GM23338 (cell line): Measurements from ENCODE around the gene DHRSX. TPM values are rescaled to one million over a fixed set of nuclear protein-coding genes. Genes with fewer than 3 reads are reported as not detected.

ENCODE experiments used
- ATAC-seq: fragments of 200-7000 bp; cut with Tn5 transposase; 3 replicates; pipeline ENCODE4 v1.9.1; 2020
- DNase-seq: peaks from one replicate; pipeline ENCODE4 v3.0.0-alpha.2; 2015; ENCODE audit warnings: low spot score
- H2AFZ ChIP-seq: fragments of 200-600 bp; sonication (generic); 2 replicates; pipeline ENCODE4 v1.8.0; 2016; ENCODE audit warnings: antibody characterized with exemption, mild to moderate bottlenecking, moderate library complexity
- H3F3A ChIP-seq: fragments of 200-600 bp; sonication (generic); replicated peaks from 2 replicates; pipeline ENCODE4 v1.8.0; 2017; ENCODE audit warnings: antibody characterized with exemption, mixed run types, low read depth
- H3K27ac ChIP-seq: fragments of 200-600 bp; sonication (generic); 2 replicates; pipeline ENCODE4 v1.6.1; 2016; ENCODE audit warnings: low read depth
- H3K27me3 ChIP-seq: fragments of 200-600 bp; sonication (generic); 2 replicates; pipeline ENCODE4 v1.8.0; 2016; ENCODE audit warnings: mild to moderate bottlenecking, mixed run types, moderate library complexity; ENCODE audit not compliant: insufficient read depth
- H3K36me3 ChIP-seq: fragments of 200-600 bp; sonication (generic); 2 replicates; pipeline ENCODE4 v1.8.0; 2016; ENCODE audit warnings: mild to moderate bottlenecking; ENCODE audit not compliant: insufficient read depth
- H3K4me1 ChIP-seq: fragments of 200-600 bp; sonication (generic); 2 replicates; pipeline ENCODE4 v1.8.0; 2016; ENCODE audit warnings: mild to moderate bottlenecking, moderate library complexity; ENCODE audit not compliant: insufficient read depth
- H3K4me2 ChIP-seq: fragments of 200-600 bp; sonication (generic); 2 replicates; pipeline ENCODE4 v1.7.1; 2017; ENCODE audit warnings: mixed run types
- H3K4me3 ChIP-seq: fragments of 200-600 bp; sonication (generic); 2 replicates; pipeline ENCODE4 v1.6.1; 2016; ENCODE audit warnings: mixed run types
- H3K79me2 ChIP-seq: fragments of 200-600 bp; sonication (generic); replicated peaks from 2 replicates; pipeline ENCODE4 v1.8.0; 2017; ENCODE audit warnings: mild to moderate bottlenecking; ENCODE audit not compliant: insufficient read depth
- H3K9me2 ChIP-seq: fragments of 200-600 bp; sonication (generic); 2 replicates; pipeline ENCODE4 v1.8.0; 2017; ENCODE audit not compliant: insufficient read depth
- H4K20me1 ChIP-seq: fragments of 200-600 bp; sonication (generic); replicated peaks from 2 replicates; pipeline ENCODE4 v1.8.0; 2017; ENCODE audit warnings: mild to moderate bottlenecking; ENCODE audit not compliant: insufficient read depth
- H3K27ac Mint-ChIP-seq: 2 replicates; pipeline ENCODE4 v1.8.0; 2020; ENCODE audit warnings: inconsistent platforms, mild to moderate bottlenecking, moderate library complexity, mixed read lengths
- H3K27me3 Mint-ChIP-seq: 3 replicates; pipeline ENCODE4 v1.8.0; 2022; ENCODE audit warnings: low read depth, mild to moderate bottlenecking, moderate library complexity, mixed read lengths, inconsistent platforms; ENCODE audit not compliant: insufficient read depth, poor library complexity
- H3K36me3 Mint-ChIP-seq: 3 replicates; pipeline ENCODE4 v1.8.0; 2021; ENCODE audit warnings: low read depth, mild to moderate bottlenecking, inconsistent platforms, moderate library complexity, mixed read lengths
- H3K4me1 Mint-ChIP-seq: 3 replicates; pipeline ENCODE4 v1.8.0; 2020; ENCODE audit warnings: mild to moderate bottlenecking, inconsistent platforms, mixed read lengths
- H3K4me3 Mint-ChIP-seq: 3 replicates; pipeline ENCODE4 v1.8.0; 2021; ENCODE audit warnings: moderate library complexity, mild to moderate bottlenecking, inconsistent platforms, mixed read lengths
- H3K9me3 Mint-ChIP-seq: 3 replicates; pipeline ENCODE4 v1.8.0; 2020; ENCODE audit warnings: moderate library complexity, mild to moderate bottlenecking, inconsistent platforms, mixed read lengths
- CREB1 ChIP-seq: fragments of 250-450 bp; sonication (Bioruptor Pico); IDR thresholded peaks from 2 replicates; pipeline ENCODE4 v1.5.0; 2020; ENCODE audit warnings: low read depth, mild to moderate bottlenecking, moderate library complexity
- EZH2 ChIP-seq: fragments of 200-600 bp; sonication (generic); IDR thresholded peaks from one replicate; pipeline ENCODE4 v1.8.0; 2017; ENCODE audit warnings: antibody characterized with exemption, mild to moderate bottlenecking, low read depth; ENCODE audit not compliant: unreplicated experiment
- EZH2phosphoT487 ChIP-seq: fragments of 200-600 bp; sonication (generic); IDR thresholded peaks from one replicate; pipeline ENCODE4 v1.8.1; 2018; ENCODE audit warnings: antibody characterized with exemption; ENCODE audit not compliant: unreplicated experiment
- JUNB ChIP-seq: IDR thresholded peaks from one replicate; pipeline ENCODE4 v1.6.1; 2016; ENCODE audit warnings: antibody characterized with exemption; ENCODE audit not compliant: unreplicated experiment
- NANOG ChIP-seq: IDR thresholded peaks from 2 replicates; pipeline ENCODE4 v1.6.1; 2016; ENCODE audit warnings: antibody characterized with exemption, borderline replicate concordance
- POLR2AphosphoS5 ChIP-seq: IDR thresholded peaks from 2 replicates; pipeline ENCODE4 v1.6.1; 2016; ENCODE audit warnings: antibody characterized with exemption, low read depth
- STAT1 ChIP-seq: IDR thresholded peaks from one replicate; pipeline ENCODE4 v1.6.1; 2016; ENCODE audit warnings: antibody characterized with exemption; ENCODE audit not compliant: unreplicated experiment
- ZNF114 ChIP-seq: fragments of 250-450 bp; sonication (Bioruptor Pico); IDR thresholded peaks from 2 replicates; pipeline ENCODE4 v1.5.0; 2020; ENCODE audit warnings: mild to moderate bottlenecking, moderate library complexity
- ZNF331 ChIP-seq: fragments of 250-450 bp; sonication (Bioruptor Pico); IDR thresholded peaks from 2 replicates; pipeline ENCODE4 v1.5.0; 2020; ENCODE audit warnings: low read depth, mild to moderate bottlenecking, moderate library complexity
- polyA plus RNA-seq: library from polyadenylated mRNA; unstranded; fragments of >200 nt; fragmentation: Nextera tagmentation; extraction: Ambion mirVana; gene quantifications from 2 replicates; pipeline ENCODE4 v1.2.1, GENCODE V29; 2016
- total RNA-seq: library from RNA; depleted of rRNA; stranded (reverse); fragments of >200 nt; shearing (Covaris generic); gene quantifications from 2 replicates; pipeline ENCODE4 v1.2.3, GENCODE V29; 2014
- TF ChIP-seq, protein P1 (sequence below), 2 experiments: fragments of 200-600 bp in 1 of 2; sonication (generic) in 1 of 2; conservative IDR thresholded peaks; 2 replicates each; pipeline versions ENCODE4 v1.5.1 to v1.6.1; 2016 to 2017; ENCODE audit warnings: antibody characterized with exemption in 2 of 2, low read depth in 2 of 2, mild to moderate bottlenecking in 2 of 2, moderate library complexity in 1 of 2
- TF ChIP-seq, protein P2 (sequence below): fragments of 250-450 bp; sonication (Bioruptor Pico); IDR thresholded peaks from 2 replicates; pipeline ENCODE4 v1.5.0; 2020; ENCODE audit warnings: mild to moderate bottlenecking, moderate library complexity
- TF ChIP-seq, protein P3 (sequence below): IDR thresholded peaks from one replicate; pipeline ENCODE4 v1.6.1; 2018; ENCODE audit warnings: antibody characterized with exemption; ENCODE audit not compliant: unreplicated experiment
- TF ChIP-seq, protein P4 (sequence below): IDR thresholded peaks from 2 replicates; pipeline ENCODE4 v1.6.1; 2016; ENCODE audit warnings: antibody characterized with exemption

Gene DHRSX
- total and polyA plus RNA-seq, 2 experiments from 2014 or later = 33.9 to 43.0 TPM

DNA sequence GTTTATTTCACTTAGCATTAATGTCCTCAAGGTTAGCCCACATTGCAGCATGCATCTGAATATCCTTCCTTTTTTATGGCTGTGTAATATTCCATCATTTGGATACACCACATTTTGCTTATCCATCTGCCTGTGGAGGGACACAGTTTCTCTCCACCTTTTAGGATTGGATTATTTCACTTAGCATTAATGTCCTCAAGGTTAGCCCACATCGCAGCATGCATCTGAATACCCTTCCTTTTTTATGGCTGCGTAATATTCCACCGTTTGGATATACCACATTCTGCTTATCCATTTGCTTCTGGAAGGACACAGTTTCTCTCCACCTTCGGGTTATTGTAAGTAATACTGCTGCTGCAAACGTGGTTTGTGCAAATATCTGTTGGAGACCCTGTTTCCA, 110.0 kb downstream of the DHRSX start:
- Mint-ChIP-seq H3K4me1 (no peaks in the 10 kb centered on the region; the same call in 1 of the 3 replicates), H3K27me3 (peaks cover 4% of the 10 kb centered on the region), H3K27ac (no peak overlapping the region), H3K9me3 (peaks cover 25% of the 10 kb centered on the region), H3K4me3 (no peak overlapping the region), H3K36me3 (peaks cover 62% of the 10 kb centered on the region)
- Histone ChIP-seq H3K4me2 (no peak overlapping the region), H3K27me3 (no peaks in the 10 kb centered on the region), H3K79me2 (no peaks in the 10 kb centered on the region; the same call in 1 of the 2 replicates), H2AFZ (no peak overlapping the region), H3K27ac (no peak overlapping the region), H3K36me3 (peaks cover 12% of the 10 kb centered on the region), H4K20me1 (no peaks in the 10 kb centered on the region; the same call in 1 of the 2 replicates), H3F3A (no peaks in the 10 kb centered on the region), H3K4me1 (0 out of 2 replicates have a peak, but pooled peaks cover 3% of the 10 kb centered on the region), H3K4me3 (no peak overlapping the region), H3K9me2 (no peaks in the 10 kb centered on the region)
- DNase-seq (no peak), ATAC-seq (no peak)
- TF ChIP-seq, protein P1, sequence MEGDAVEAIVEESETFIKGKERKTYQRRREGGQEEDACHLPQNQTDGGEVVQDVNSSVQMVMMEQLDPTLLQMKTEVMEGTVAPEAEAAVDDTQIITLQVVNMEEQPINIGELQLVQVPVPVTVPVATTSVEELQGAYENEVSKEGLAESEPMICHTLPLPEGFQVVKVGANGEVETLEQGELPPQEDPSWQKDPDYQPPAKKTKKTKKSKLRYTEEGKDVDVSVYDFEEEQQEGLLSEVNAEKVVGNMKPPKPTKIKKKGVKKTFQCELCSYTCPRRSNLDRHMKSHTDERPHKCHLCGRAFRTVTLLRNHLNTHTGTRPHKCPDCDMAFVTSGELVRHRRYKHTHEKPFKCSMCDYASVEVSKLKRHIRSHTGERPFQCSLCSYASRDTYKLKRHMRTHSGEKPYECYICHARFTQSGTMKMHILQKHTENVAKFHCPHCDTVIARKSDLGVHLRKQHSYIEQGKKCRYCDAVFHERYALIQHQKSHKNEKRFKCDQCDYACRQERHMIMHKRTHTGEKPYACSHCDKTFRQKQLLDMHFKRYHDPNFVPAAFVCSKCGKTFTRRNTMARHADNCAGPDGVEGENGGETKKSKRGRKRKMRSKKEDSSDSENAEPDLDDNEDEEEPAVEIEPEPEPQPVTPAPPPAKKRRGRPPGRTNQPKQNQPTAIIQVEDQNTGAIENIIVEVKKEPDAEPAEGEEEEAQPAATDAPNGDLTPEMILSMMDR (conservative IDR thresholded peaks at IDR 0.05; ENCODE audit: low read depth in 2 of 2) = no peak
- TF ChIP-seq, protein P2, sequence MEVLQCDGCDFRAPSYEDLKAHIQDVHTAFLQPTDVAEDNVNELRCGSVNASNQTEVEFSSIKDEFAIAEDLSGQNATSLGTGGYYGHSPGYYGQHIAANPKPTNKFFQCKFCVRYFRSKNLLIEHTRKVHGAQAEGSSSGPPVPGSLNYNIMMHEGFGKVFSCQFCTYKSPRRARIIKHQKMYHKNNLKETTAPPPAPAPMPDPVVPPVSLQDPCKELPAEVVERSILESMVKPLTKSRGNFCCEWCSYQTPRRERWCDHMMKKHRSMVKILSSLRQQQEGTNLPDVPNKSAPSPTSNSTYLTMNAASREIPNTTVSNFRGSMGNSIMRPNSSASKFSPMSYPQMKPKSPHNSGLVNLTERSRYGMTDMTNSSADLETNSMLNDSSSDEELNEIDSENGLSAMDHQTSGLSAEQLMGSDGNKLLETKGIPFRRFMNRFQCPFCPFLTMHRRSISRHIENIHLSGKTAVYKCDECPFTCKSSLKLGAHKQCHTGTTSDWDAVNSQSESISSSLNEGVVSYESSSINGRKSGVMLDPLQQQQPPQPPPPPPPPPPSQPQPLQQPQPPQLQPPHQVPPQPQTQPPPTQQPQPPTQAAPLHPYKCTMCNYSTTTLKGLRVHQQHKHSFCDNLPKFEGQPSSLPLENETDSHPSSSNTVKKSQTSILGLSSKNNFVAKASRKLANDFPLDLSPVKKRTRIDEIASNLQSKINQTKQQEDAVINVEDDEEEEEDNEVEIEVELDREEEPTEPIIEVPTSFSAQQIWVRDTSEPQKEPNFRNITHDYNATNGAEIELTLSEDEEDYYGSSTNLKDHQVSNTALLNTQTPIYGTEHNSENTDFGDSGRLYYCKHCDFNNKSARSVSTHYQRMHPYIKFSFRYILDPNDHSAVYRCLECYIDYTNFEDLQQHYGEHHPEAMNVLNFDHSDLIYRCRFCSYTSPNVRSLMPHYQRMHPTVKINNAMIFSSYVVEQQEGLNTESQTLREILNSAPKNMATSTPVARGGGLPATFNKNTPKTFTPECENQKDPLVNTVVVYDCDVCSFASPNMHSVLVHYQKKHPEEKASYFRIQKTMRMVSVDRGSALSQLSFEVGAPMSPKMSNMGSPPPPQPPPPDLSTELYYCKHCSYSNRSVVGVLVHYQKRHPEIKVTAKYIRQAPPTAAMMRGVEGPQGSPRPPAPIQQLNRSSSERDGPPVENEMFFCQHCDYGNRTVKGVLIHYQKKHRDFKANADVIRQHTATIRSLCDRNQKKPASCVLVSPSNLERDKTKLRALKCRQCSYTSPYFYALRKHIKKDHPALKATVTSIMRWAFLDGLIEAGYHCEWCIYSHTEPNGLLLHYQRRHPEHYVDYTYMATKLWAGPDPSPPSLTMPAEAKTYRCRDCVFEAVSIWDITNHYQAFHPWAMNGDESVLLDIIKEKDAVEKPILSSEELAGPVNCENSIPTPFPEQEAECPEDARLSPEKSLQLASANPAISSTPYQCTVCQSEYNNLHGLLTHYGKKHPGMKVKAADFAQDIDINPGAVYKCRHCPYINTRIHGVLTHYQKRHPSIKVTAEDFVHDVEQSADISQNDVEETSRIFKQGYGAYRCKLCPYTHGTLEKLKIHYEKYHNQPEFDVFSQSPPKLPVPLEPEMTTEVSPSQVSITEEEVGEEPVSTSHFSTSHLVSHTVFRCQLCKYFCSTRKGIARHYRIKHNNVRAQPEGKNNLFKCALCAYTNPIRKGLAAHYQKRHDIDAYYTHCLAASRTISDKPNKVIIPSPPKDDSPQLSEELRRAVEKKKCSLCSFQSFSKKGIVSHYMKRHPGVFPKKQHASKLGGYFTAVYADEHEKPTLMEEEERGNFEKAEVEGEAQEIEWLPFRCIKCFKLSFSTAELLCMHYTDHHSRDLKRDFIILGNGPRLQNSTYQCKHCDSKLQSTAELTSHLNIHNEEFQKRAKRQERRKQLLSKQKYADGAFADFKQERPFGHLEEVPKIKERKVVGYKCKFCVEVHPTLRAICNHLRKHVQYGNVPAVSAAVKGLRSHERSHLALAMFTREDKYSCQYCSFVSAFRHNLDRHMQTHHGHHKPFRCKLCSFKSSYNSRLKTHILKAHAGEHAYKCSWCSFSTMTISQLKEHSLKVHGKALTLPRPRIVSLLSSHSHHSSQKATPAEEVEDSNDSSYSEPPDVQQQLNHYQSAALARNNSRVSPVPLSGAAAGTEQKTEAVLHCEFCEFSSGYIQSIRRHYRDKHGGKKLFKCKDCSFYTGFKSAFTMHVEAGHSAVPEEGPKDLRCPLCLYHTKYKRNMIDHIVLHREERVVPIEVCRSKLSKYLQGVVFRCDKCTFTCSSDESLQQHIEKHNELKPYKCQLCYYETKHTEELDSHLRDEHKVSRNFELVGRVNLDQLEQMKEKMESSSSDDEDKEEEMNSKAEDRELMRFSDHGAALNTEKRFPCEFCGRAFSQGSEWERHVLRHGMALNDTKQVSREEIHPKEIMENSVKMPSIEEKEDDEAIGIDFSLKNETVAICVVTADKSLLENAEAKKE (CRISPR knock-in tag) = no peak
- TF ChIP-seq, protein P3, sequence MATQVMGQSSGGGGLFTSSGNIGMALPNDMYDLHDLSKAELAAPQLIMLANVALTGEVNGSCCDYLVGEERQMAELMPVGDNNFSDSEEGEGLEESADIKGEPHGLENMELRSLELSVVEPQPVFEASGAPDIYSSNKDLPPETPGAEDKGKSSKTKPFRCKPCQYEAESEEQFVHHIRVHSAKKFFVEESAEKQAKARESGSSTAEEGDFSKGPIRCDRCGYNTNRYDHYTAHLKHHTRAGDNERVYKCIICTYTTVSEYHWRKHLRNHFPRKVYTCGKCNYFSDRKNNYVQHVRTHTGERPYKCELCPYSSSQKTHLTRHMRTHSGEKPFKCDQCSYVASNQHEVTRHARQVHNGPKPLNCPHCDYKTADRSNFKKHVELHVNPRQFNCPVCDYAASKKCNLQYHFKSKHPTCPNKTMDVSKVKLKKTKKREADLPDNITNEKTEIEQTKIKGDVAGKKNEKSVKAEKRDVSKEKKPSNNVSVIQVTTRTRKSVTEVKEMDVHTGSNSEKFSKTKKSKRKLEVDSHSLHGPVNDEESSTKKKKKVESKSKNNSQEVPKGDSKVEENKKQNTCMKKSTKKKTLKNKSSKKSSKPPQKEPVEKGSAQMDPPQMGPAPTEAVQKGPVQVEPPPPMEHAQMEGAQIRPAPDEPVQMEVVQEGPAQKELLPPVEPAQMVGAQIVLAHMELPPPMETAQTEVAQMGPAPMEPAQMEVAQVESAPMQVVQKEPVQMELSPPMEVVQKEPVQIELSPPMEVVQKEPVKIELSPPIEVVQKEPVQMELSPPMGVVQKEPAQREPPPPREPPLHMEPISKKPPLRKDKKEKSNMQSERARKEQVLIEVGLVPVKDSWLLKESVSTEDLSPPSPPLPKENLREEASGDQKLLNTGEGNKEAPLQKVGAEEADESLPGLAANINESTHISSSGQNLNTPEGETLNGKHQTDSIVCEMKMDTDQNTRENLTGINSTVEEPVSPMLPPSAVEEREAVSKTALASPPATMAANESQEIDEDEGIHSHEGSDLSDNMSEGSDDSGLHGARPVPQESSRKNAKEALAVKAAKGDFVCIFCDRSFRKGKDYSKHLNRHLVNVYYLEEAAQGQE = no peak
- no peak for TF ChIP-seq STAT1
- no peak for TF ChIP-seq CREB1
- TF ChIP-seq NANOG = no peak
- TF ChIP-seq JUNB = no peak
- TF ChIP-seq ZNF331 (CRISPR knock-in tag) = no peak
- TF ChIP-seq, protein P4, sequence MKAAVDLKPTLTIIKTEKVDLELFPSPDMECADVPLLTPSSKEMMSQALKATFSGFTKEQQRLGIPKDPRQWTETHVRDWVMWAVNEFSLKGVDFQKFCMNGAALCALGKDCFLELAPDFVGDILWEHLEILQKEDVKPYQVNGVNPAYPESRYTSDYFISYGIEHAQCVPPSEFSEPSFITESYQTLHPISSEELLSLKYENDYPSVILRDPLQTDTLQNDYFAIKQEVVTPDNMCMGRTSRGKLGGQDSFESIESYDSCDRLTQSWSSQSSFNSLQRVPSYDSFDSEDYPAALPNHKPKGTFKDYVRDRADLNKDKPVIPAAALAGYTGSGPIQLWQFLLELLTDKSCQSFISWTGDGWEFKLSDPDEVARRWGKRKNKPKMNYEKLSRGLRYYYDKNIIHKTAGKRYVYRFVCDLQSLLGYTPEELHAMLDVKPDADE = no peak
- no peak for TF ChIP-seq POLR2AphosphoS5
- no peak for TF ChIP-seq EZH2
- no peak for TF ChIP-seq ZNF114
- TF ChIP-seq EZH2phosphoT487 = no peak
